GM21717 (cell line): ENCODE data around the gene PHKA2.

Experiments used
- ATAC-seq: cut with Tn5 transposase; IDR thresholded peaks from one replicate; pipeline ENCODE4 v1.9.1; 2021; ENCODE audit warnings: mild to moderate bottlenecking, moderate library complexity; ENCODE audit not compliant: unreplicated experiment

The PHKA2 gene

GRCh38 chrX:18890724-18891547 lies 93.0 kb downstream of the PHKA2 start:
- ATAC-seq: no peak

- no peak for ATAC-seq
Observed at GRCh38 chrX:18890049-18890381, 93.9 kb downstream of the PHKA2 start.

- no peak for ATAC-seq
Observed at GRCh38 chrX:18889346-18890048, 94.4 kb downstream of the PHKA2 start.

- ATAC-seq: no peak
Observed at GRCh38 chrX:18888281-18888680, 95.6 kb downstream of the PHKA2 start.

GRCh38 chrX:18887825-18888212 lies 96.1 kb downstream of the PHKA2 start:
- ATAC-seq: no peak

GRCh38 chrX:18887177-18887824 lies 96.6 kb downstream of the PHKA2 start:
- ATAC-seq: no peak

- ATAC-seq: peak; percentile 78
Observed at GRCh38 chrX:18886344-18887161, 97.4 kb downstream of the PHKA2 start.

GRCh38 chrX:18886005-18886343 lies 97.9 kb downstream of the PHKA2 start:
- peak; percentile 38 for ATAC-seq

GRCh38 chrX:18885328-18886004 lies 98.4 kb downstream of the PHKA2 start:
- ATAC-seq: no peak

GRCh38 chrX:18884916-18885315 lies 99.0 kb downstream of the PHKA2 start:
- ATAC-seq: no peak

GRCh38 chrX:18883961-18884765 lies 99.8 kb downstream of the PHKA2 start:
- no peak for ATAC-seq

GRCh38 chrX:18883234-18883960 lies 100.5 kb downstream of the PHKA2 start:
- ATAC-seq: no peak

- no peak for ATAC-seq
Observed at GRCh38 chrX:18879144-18879543, 104.8 kb downstream of the PHKA2 start.

GRCh38 chrX:18877469-18877868 lies 106.4 kb downstream of the PHKA2 start:
- no peak for ATAC-seq

- ATAC-seq: no peak
Observed at GRCh38 chrX:18875256-18875878, 108.5 kb downstream of the PHKA2 start.

- ATAC-seq: no peak
Observed at GRCh38 chrX:18874560-18875255, 109.2 kb downstream of the PHKA2 start.

GRCh38 chrX:18873836-18874235 lies 110.1 kb downstream of the PHKA2 start:
- no peak for ATAC-seq

- ATAC-seq: no peak
Observed at GRCh38 chrX:18873189-18873791, 110.6 kb downstream of the PHKA2 start.
